Endothelial cell (in vitro differentiated cells): ENCODE data around the gene SLC39A13. TPM values are rescaled to one million over a fixed set of nuclear protein-coding genes. Genes with fewer than 3 reads are reported as not detected.

ENCODE experiments used
- DNase-seq: peaks from one replicate; pipeline ENCODE4 v3.0.0; 2021; ENCODE audit warnings: low spot score
- H3K27ac Mint-ChIP-seq: one replicate; pipeline ENCODE4 v1.8.0; 2021; ENCODE audit warnings: mixed read lengths, inconsistent platforms; ENCODE audit not compliant: unreplicated experiment
- H3K27me3 Mint-ChIP-seq: one replicate; pipeline ENCODE4 v1.8.0; 2021; ENCODE audit warnings: mild to moderate bottlenecking, moderate library complexity, mixed read lengths, inconsistent platforms; ENCODE audit not compliant: unreplicated experiment
- H3K36me3 Mint-ChIP-seq: one replicate; pipeline ENCODE4 v1.8.0; 2021; ENCODE audit warnings: mild to moderate bottlenecking, low read depth, mixed read lengths, inconsistent platforms; ENCODE audit not compliant: unreplicated experiment
- H3K4me1 Mint-ChIP-seq: one replicate; pipeline ENCODE4 v1.8.0; 2021; ENCODE audit warnings: mild to moderate bottlenecking, mixed read lengths, inconsistent platforms; ENCODE audit not compliant: unreplicated experiment
- H3K4me3 Mint-ChIP-seq: one replicate; pipeline ENCODE4 v1.8.0; 2021; ENCODE audit warnings: mild to moderate bottlenecking, mixed read lengths, inconsistent platforms; ENCODE audit not compliant: unreplicated experiment
- H3K9me3 Mint-ChIP-seq: one replicate; pipeline ENCODE4 v1.8.0; 2021; ENCODE audit warnings: mixed read lengths, inconsistent platforms; ENCODE audit not compliant: unreplicated experiment
- total RNA-seq: library from RNA; stranded (reverse); fragmentation: NEBNext Ultra II Directional; extraction: Animal tissue kit (Norgen Biotek cat#: 25700); gene quantifications from one replicate; pipeline ENCODE4 v1.2.1, GENCODE V29; 2021; ENCODE audit not compliant: unreplicated experiment
- TF ChIP-seq, protein P1 (sequence below): fragments of 200-600 bp; sonication (generic); IDR thresholded peaks from one replicate; pipeline ENCODE4 v1.5.0; 2021; ENCODE audit warnings: antibody characterized with exemption; ENCODE audit not compliant: unreplicated experiment

SLC39A13 gene
- total RNA-seq, 1 donor from 2014 or later, result 40.9 TPM

DNA sequence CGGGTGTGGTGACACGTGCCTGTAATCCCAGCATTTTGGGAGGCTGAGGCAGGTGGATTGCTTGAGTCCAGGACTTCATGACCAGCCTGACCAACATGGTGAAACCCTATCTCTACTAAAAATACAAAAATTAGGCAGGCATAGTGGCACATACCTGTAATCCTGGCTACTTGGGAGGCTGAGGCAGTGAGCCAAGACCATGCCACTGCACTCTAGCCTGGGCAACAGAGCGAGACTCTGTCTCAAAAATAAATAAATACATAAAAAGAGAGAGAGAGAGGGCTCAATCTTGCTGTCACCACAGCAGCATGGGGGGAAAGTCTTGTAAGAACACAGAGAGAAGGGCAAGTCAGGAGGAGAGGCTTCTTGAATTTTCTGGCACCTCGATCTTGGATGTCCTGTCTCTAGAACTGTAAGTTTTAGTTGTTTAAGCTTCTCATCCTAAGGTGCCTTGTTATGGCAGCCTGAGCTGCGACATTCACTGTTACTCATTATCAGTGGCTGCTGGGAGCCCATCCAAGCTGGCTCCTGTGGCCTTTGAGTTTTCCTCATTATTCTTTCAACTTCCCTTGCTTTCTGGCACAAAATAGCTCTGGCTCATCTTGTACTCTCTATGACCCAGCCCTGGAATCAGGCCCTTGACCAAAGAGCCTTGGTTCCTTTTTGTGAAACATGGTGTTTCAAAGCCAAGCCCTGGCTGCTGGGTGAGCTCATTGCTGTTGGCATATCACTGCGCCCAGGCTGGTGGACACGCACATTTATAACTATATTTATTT lies 25.8 kb downstream of the SLC39A13 start:
- TF ChIP-seq, protein P1, sequence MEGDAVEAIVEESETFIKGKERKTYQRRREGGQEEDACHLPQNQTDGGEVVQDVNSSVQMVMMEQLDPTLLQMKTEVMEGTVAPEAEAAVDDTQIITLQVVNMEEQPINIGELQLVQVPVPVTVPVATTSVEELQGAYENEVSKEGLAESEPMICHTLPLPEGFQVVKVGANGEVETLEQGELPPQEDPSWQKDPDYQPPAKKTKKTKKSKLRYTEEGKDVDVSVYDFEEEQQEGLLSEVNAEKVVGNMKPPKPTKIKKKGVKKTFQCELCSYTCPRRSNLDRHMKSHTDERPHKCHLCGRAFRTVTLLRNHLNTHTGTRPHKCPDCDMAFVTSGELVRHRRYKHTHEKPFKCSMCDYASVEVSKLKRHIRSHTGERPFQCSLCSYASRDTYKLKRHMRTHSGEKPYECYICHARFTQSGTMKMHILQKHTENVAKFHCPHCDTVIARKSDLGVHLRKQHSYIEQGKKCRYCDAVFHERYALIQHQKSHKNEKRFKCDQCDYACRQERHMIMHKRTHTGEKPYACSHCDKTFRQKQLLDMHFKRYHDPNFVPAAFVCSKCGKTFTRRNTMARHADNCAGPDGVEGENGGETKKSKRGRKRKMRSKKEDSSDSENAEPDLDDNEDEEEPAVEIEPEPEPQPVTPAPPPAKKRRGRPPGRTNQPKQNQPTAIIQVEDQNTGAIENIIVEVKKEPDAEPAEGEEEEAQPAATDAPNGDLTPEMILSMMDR, result no peak
- no peak overlapping the region for H3K27ac Mint-ChIP-seq

DNA sequence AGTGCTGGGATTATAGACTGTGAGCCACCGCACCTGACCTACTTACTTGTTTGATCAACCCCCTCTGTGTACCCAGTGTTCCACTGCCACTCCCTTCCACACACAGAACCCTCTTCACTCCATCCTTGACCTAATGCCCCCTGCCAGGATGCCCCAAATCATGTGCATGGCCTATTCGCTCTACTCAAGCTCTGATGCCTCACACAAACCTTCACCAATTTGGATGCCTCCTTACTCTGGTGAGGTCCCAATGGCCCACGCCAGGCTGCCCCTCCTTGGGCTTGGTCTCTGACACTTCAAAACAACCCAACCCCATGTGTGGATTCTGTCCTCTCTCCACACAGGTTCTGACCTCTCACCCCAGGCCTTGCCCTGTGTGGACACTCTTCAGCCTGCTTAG lies 27.3 kb downstream of the SLC39A13 start:
- no peaks in the 10 kb centered on the region for H3K36me3 Mint-ChIP-seq
- H3K4me1 Mint-ChIP-seq, result no peaks in the 10 kb centered on the region
- DNase-seq, result no peak
- H3K27ac Mint-ChIP-seq, result no peak overlapping the region
- no peaks in the 10 kb centered on the region for H3K9me3 Mint-ChIP-seq
- peaks cover 7% of the 10 kb centered on the region for H3K27me3 Mint-ChIP-seq
- no peak overlapping the region for H3K4me3 Mint-ChIP-seq
- TF ChIP-seq, protein P1, result no peak

More for the DNA sequence above, 25.8 kb downstream of the SLC39A13 start:
- peaks cover 7% of the 10 kb centered on the region for H3K27me3 Mint-ChIP-seq
- H3K9me3 Mint-ChIP-seq, result no peaks in the 10 kb centered on the region
- DNase-seq, result no peak
- H3K36me3 Mint-ChIP-seq, result no peaks in the 10 kb centered on the region
- H3K4me3 Mint-ChIP-seq, result no peak overlapping the region
- no peaks in the 10 kb centered on the region for H3K4me1 Mint-ChIP-seq

DNA sequence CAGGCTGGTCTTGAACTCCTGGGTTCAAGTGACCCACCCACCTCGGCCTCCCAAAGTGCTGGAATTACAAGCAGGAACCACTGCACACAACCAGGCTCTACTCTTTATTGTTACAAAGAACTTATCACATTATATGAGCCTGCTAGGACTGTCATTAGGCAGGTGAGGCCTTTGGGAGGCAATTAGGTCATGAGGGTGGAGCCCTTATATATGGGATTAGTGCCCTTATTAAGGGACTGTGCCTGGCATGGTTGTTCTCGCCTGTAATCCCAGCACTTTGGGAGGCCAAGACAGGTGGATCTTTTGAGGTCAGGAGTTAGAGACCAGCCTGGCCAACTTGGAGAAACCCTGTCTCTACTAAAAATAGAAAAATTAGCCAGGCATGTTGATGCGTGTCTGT lies 28.3 kb downstream of the SLC39A13 start:
- Mint-ChIP-seq H3K9me3 (no peaks in the 10 kb centered on the region), H3K36me3 (no peaks in the 10 kb centered on the region), H3K4me1 (no peaks in the 10 kb centered on the region), H3K4me3 (no peak overlapping the region), H3K27ac (no peak overlapping the region), H3K27me3 (peaks cover 7% of the 10 kb centered on the region)
- TF ChIP-seq, protein P1, result no peak
- no peak for DNase-seq

DNA sequence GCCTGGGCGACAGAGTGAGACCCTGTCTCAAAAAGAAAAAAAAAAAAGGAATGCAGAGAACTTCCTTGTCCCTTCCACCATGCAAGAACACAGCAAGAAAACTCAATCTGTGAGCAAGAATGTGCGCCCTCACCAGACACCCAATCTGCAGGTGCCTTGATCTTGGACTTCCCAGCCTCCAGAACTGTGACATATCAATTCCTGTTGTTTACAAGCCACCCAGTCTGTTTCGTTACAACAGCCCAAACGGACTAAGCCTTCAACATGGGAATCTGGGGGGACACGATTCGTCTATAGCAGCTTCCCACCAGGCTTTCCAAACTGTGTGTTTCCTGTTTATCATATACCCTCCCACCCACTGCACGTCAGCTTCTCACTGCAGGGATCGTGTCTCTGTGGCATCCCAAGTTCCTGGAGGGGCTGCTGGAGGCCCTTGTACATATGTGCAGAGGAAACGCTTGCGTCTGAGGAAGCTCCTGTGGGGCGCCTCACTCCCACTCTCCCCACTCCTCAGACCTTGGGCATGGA lies 28.9 kb downstream of the SLC39A13 start:
- Mint-ChIP-seq H3K27ac (no peak overlapping the region), H3K27me3 (peaks cover 7% of the 10 kb centered on the region), H3K36me3 (no peaks in the 10 kb centered on the region), H3K4me3 (no peak overlapping the region), H3K4me1 (no peaks in the 10 kb centered on the region), H3K9me3 (no peaks in the 10 kb centered on the region)
- TF ChIP-seq, protein P1, result no peak
- DNase-seq, result no peak

DNA sequence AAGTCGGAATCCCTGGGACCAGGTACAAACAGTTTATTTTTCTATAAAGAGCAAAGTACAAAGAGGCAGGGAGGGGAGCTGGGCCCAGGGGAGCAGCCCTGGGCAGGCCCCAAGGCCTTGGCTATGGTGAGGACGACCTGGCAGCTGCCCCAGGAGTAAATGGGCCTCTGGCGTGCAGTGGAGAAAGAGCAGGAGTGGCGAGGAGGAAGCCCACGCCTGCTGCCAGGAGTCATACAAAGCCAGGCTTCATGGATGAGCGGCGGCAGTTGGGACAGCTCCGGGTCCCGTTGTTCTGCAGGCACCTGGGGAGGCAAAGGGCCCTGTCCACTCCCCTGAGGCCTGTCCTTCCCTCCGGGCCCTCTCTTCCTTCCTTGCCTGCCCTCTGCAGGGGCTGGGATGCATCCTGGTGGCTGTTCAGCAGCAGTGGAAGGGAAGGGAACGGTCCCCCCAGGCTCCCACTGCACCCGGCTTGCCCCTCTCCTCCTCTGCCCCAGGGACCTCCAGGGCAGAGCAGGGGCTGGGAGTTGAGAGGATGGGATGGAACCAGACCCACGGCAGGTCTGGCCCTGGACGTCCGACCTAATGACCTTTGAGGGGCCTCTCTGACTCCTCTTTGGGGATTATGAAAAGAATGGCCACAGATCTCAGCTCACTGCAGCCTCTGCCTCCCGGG lies 29.5 kb downstream of the SLC39A13 start:
- H3K4me1 Mint-ChIP-seq, result no peaks in the 10 kb centered on the region
- TF ChIP-seq, protein P1, result no peak
- no peaks in the 10 kb centered on the region for H3K36me3 Mint-ChIP-seq
- no peak for DNase-seq
- no peak overlapping the region for H3K27ac Mint-ChIP-seq
- H3K4me3 Mint-ChIP-seq, result no peak overlapping the region
- H3K9me3 Mint-ChIP-seq, result no peaks in the 10 kb centered on the region
- peaks cover 7% of the 10 kb centered on the region for H3K27me3 Mint-ChIP-seq
